ENCODE data around the gene TNIK.
"Not testable (repeated sequence)": the region's sequence is repeated elsewhere in the genome, so short reads cannot be mapped to it uniquely, and the experiment has no call there.

Gene TNIK

GRCh38 chr3:171430530-171430929 is 29.7 kb downstream of the TNIK start:
- in situ Hi-C loops (cut with HindIII; ENCODE audit: low pct_ligation_motif_present, low pct_unique_long_range_greater_than_20kb, low sequenced_read_pairs): no loop called here
- DNase-seq: no peak

GRCh38 chr3:171429635-171430034 is 30.6 kb downstream of the TNIK start:
- in situ Hi-C loops (cut with HindIII; ENCODE audit: low pct_ligation_motif_present, low pct_unique_long_range_greater_than_20kb, low sequenced_read_pairs): no loop called here
- no peak for DNase-seq

GRCh38 chr3:171428892-171429291 is 31.3 kb downstream of the TNIK start:
- in situ Hi-C loops (cut with HindIII; ENCODE audit: low pct_ligation_motif_present, low pct_unique_long_range_greater_than_20kb, low sequenced_read_pairs): no loop called here
- no peak for DNase-seq

GRCh38 chr3:171428321-171428787 is 31.9 kb downstream of the TNIK start:
- DNase-seq: no peak
- in situ Hi-C loops (cut with HindIII; ENCODE audit: low pct_ligation_motif_present, low pct_unique_long_range_greater_than_20kb, low sequenced_read_pairs): no loop called here

- in situ Hi-C loops (cut with HindIII; ENCODE audit: low pct_ligation_motif_present, low pct_unique_long_range_greater_than_20kb, low sequenced_read_pairs): no loop called here
- DNase-seq: no peak
These were observed 32.4 kb downstream of the TNIK start for GRCh38 chr3:171427771-171428320.

GRCh38 chr3:171424063-171424462 is 36.1 kb downstream of the TNIK start:
- DNase-seq; in situ Hi-C loops (cut with HindIII; ENCODE audit: low pct_ligation_motif_present, low pct_unique_long_range_greater_than_20kb, low sequenced_read_pairs): not testable (repeated sequence)

GRCh38 chr3:171422855-171423254 is 37.4 kb downstream of the TNIK start:
- in situ Hi-C loops (cut with HindIII; ENCODE audit: low pct_ligation_motif_present, low pct_unique_long_range_greater_than_20kb, low sequenced_read_pairs); DNase-seq: not testable (repeated sequence)

GRCh38 chr3:171420667-171421066 is 39.5 kb downstream of the TNIK start:
- DNase-seq: no peak
- in situ Hi-C loops (cut with HindIII; ENCODE audit: low pct_ligation_motif_present, low pct_unique_long_range_greater_than_20kb, low sequenced_read_pairs): no loop called here

GRCh38 chr3:171419457-171419856 is 40.7 kb downstream of the TNIK start:
- no peak for DNase-seq
- in situ Hi-C loops (cut with HindIII; ENCODE audit: low pct_ligation_motif_present, low pct_unique_long_range_greater_than_20kb, low sequenced_read_pairs): no loop called here

- DNase-seq: peak; percentile 31
- in situ Hi-C loops (cut with HindIII; ENCODE audit: low pct_ligation_motif_present, low pct_unique_long_range_greater_than_20kb, low sequenced_read_pairs): no loop called here
These were observed 42.4 kb downstream of the TNIK start for GRCh38 chr3:171417813-171418212.

- no peak for DNase-seq
- in situ Hi-C loops (cut with HindIII; ENCODE audit: low pct_ligation_motif_present, low pct_unique_long_range_greater_than_20kb, low sequenced_read_pairs): no loop called here
These were observed 43.1 kb downstream of the TNIK start for GRCh38 chr3:171417137-171417536.

GRCh38 chr3:171416666-171417065 is 43.5 kb downstream of the TNIK start:
- no peak for DNase-seq
- in situ Hi-C loops (cut with HindIII; ENCODE audit: low pct_ligation_motif_present, low pct_unique_long_range_greater_than_20kb, low sequenced_read_pairs): no loop called here

GRCh38 chr3:171416061-171416460 is 44.1 kb downstream of the TNIK start:
- in situ Hi-C loops (cut with HindIII; ENCODE audit: low pct_ligation_motif_present, low pct_unique_long_range_greater_than_20kb, low sequenced_read_pairs): no loop called here
- DNase-seq: no peak

- DNase-seq: no peak
- in situ Hi-C loops (cut with HindIII; ENCODE audit: low pct_ligation_motif_present, low pct_unique_long_range_greater_than_20kb, low sequenced_read_pairs): no loop called here
These were observed 45.1 kb downstream of the TNIK start for GRCh38 chr3:171415070-171415469.

GRCh38 chr3:171412473-171412872 is 47.7 kb downstream of the TNIK start:
- in situ Hi-C loops (cut with HindIII; ENCODE audit: low pct_ligation_motif_present, low pct_unique_long_range_greater_than_20kb, low sequenced_read_pairs): no loop called here
- DNase-seq: no peak

- no peak for DNase-seq
- in situ Hi-C loops (cut with HindIII; ENCODE audit: low pct_ligation_motif_present, low pct_unique_long_range_greater_than_20kb, low sequenced_read_pairs): no loop called here
These were observed 48.2 kb downstream of the TNIK start for GRCh38 chr3:171412054-171412453.

- in situ Hi-C loops (cut with HindIII; ENCODE audit: low pct_ligation_motif_present, low pct_unique_long_range_greater_than_20kb, low sequenced_read_pairs): no loop called here
- DNase-seq: no peak
These were observed 50.0 kb downstream of the TNIK start for GRCh38 chr3:171410186-171410585.

GRCh38 chr3:171407759-171408158 is 52.4 kb downstream of the TNIK start:
- in situ Hi-C loops (cut with HindIII; ENCODE audit: low pct_ligation_motif_present, low pct_unique_long_range_greater_than_20kb, low sequenced_read_pairs): no loop called here
- peak; percentile 24 for DNase-seq

- in situ Hi-C loops (cut with HindIII; ENCODE audit: low pct_ligation_motif_present, low pct_unique_long_range_greater_than_20kb, low sequenced_read_pairs): no loop called here
- no peak for DNase-seq
These were observed 55.7 kb downstream of the TNIK start for GRCh38 chr3:171404376-171404967.

- DNase-seq: no peak
These were observed 57.9 kb downstream of the TNIK start for GRCh38 chr3:171402281-171402680.

More at GRCh38 chr3:171402281-171402680, 57.9 kb downstream of the TNIK start:
- in situ Hi-C loops (cut with HindIII; ENCODE audit: low pct_ligation_motif_present, low pct_unique_long_range_greater_than_20kb, low sequenced_read_pairs): no loop called here

Data from ACHN (cell line).